GM23248 (cell line): ENCODE results near the gene PTGS2.
"Not testable (repeated sequence)": the region's sequence is repeated elsewhere in the genome, so short reads cannot be mapped to it uniquely, and the experiment has no call there.

Source experiments
- EZH2 ChIP-seq: fragments of 200-600 bp; sonication (generic); IDR thresholded peaks from 2 replicates; pipeline ENCODE4 v1.6.1; 2018; ENCODE audit warnings: antibody characterized with exemption, mild to moderate bottlenecking; ENCODE audit not compliant: insufficient read depth, poor library complexity, severe bottlenecking
- EZH2phosphoT487 ChIP-seq: fragments of 200-600 bp; sonication (generic); IDR thresholded peaks from 2 replicates; pipeline ENCODE4 v1.6.1; 2018; ENCODE audit warnings: antibody characterized with exemption, moderate library complexity, mild to moderate bottlenecking, low read depth; ENCODE audit not compliant: insufficient read depth

DNA sequence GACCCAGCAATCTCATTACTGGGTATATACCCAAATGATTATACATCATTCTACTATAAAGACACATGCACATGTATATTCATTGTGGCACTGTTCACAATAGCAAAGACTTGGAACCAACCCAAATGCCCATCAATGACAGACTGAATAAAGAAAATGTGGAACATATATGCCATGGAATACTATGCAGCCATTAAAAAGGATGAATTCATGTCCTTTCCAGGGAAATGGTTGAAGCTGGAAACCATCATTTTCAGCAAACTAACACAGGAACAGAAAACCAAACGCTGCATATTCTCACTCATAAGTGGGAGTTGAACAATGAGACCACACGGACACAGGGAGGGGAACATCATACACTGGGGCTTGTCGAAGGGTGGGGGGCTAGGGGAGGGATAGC lies 10.4 kb downstream of the PTGS2 start:
- not testable (repeated sequence) for TF ChIP-seq EZH2, EZH2phosphoT487
